NOMO-1 treated with DMSO at 0.1 percent for 48 hours (cell line): Measurements from ENCODE around the gene FASTK.
"Not testable (repeated sequence)": the region's sequence is repeated elsewhere in the genome, so short reads cannot be mapped to it uniquely, and the experiment has no call there.

Experiments
- DNase-seq: peaks from one replicate; lab custom pipeline; 2025; ENCODE audit not compliant: unreplicated experiment; lab: John Stamatoyannopoulos, UW

Gene FASTK

DNA sequence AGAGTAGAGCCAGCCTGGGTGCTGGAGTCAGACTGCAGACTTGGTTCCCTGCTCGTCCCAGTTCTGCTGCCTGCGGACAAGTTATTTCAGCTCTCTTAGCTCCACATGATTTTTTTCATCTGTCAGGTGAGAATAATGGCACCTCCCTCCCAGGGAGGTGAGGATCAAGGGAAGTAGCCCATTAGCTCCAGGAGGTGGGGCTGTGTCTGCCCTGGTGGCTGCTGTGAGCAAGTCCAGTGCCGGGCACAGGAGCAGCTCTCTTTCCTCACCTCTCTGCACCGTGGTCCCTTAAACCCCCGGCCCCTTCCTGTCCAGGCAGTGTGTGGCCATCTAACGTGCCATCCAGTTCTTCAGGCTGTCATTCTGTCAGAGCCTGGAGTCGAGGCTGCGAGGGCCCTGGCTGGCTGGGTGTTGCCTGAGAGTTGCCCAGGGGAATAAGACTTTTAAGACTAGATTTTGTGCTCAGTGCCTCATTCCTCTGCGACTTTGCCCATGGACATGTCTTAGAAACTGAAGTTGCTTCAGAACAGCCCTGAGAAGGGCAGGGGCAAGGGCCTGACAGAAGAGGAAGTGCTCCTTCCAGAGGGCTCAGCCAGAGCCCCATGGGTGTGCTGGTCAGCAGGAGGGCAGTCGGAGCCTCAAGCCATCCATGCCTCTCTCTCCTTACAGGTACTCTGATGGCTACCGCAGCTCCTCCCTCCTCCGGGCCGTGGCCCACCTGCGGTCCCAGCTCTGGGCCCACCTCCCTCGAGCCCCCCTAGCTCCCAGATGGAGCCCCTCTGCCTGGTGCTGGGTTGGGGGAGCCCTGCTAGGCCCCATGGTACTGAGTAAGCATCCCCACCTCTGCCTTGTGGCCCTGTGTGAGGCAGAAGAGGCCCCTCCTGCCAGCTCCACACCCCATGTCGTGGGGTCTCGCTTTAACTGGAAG lies 47.4 kb downstream of the FASTK start:
- DNase-seq = no peak

DNA sequence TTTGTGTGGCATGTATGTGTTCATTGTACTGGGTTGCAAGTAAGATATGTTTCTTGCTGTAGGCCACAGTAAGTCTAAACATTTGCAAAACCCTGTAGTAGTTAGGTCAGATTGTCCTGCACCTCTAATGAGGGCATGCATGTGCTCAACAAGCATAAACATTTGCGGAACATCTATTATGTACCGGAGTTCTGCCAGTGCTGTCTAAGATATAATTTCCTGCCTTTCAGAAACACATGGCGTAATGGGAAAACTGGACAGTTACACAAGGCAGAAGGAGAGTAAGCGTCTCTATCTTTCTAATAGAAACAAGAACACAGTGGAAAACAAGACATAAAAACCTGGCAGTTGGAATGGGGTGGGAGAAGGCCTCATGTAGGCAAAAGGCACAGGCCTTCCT lies 49.6 kb downstream of the FASTK start:
- DNase-seq = no peak

DNA sequence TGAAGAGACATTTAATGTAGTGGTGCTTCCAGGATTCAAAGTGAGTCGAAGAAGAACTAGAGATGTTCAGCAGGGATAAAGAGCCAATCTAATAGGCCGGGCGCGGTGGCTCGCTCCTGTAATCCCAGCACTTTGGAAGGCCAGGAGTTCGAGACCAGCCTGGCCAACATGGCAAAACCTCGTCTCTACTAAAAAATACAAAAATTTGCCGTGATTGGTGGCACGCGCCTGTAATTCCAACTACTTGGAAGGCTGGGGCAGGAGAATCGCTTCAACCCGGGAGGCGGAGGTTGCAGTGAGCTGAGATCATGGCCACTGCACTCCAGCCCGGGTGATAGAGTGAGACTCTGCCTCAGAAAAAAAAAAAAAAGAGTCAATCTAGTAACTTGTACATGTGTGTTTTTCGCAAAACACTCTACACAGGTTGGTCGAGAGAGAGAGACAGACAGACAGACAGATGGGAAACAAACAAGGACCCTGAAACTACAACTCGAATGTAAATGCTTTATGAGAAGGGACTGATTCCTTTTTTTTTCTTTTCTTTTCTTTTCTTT lies 51.6 kb downstream of the FASTK start:
- DNase-seq = no peak

DNA sequence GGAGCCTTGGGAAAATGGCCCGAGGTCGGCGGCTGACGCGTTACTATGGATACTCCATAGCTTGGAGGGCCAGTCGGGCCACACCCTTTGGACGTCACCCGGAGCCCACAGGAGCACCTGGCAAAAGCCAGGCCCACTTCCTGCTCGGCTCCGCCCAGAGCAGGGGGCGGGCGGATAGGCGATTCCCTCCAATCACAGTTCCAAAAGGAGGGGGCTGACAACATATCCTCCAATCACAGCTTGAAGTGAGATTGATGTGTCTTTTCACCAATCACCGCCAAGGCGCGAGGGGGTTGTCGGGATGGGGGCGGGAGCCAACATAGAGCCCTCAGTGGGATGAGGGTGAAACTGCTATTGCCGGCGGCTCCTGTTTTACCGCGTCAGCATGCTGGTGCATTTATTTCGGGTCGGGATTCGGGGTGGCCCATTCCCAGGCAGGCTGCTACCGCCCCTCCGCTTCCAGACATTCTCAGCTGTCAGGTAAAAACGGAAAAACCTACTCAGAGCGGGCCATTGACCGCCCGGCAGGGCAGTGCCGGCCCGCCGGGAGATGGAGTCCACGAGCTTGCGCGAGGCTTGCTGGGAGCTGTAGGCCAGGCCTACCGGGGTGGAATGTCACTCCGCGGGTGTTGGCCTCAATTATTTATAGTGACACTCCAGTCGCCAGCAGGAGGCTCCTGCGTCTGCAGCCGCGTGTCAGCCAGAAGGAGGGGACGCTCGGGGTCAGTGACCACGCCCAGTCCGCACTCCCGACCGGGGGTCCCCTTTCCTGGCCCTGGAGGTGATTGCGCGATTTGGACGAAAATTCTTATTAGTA lies 52.3 kb downstream of the FASTK start, which contains the start of gene ABCB8:
Gene ABCB8 (plus strand): TSS at position 320 of the 817 bp plus-strand sequence. CDS start 66 bp downstream, at position 386.
- peak; percentile 88 for DNase-seq

DNA sequence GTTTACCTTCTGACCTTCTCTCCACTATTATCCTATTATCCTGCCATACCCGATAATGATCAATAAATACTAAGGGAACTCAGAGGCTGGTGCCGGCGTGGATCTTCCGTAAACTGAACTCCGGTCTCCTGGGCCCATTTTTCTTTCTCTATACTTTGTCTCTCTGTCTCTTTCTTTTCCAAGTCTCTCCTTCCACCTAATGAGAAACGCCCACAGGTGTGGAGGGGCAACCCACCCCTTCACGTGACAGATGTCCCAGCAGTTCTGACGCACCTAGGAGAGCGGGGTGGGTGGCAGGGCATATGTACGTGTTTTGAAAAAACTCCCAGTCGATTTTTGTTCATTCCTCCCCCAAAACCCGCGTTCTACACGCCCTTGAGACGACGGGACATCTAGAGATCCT lies 52.9 kb downstream of the FASTK start:
- not testable (repeated sequence) for DNase-seq

DNA sequence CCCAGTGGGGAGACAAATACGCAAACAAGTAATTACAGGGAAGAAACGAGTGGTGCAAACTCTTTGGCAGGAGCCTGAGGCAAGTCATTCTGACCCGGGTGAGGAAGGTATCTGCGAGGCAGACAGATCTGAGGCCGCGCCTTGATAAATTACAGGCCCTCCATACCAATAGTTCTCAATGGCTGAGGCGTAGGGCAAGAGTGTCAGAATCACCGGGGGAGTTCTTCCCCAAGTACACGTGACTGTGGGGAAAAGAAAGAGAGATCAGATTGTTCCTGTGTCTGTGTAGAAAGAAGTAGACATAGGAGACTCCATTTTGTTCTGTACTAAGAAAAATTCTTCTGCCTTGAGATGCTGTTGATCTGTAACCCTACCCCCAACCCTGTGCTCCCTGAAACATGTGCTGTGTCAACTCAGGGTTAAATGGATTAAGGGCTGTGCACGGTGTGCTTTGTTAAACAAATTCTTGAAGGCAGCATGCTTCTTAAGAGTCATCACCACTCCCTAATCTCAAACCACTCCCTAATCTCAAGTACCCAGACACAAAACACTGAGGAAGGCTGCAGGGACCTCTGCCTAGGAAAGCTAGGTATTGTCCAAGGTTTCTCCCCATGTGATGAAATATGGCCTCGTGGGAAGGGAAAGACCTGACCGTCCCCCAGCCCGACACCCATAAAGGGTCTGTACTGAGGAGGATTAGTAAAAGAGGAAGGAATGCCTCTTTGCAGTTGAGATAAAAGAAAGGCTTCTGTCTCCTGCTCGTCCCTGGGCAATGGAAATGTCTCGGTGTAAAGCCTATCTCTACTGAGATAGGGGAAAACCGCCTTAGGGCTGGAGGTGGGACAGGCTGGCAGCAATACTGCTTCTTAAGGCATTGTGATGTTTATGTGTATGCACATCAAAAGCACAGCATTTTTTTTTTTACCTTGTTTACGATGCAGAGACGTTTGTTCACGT lies 53.6 kb downstream of the FASTK start:
- DNase-seq = not testable (repeated sequence)
